Endothelial cell of umbilical vein (primary cell): Measurements from ENCODE around the gene MLANA. TPM values are rescaled to one million over a fixed set of nuclear protein-coding genes. Genes with fewer than 3 reads are reported as not detected.
A peak's percentile ranks its signal among the peaks of the same experiment; 100 is the strongest.

Experiments
- BruUV-seq: library from RNA; stranded (reverse); fragments of 400-500 nt; replicated peaks from 2 replicates; lab custom pipeline; 2021; lab: Mats Ljungman, UMichigan
- CTCF ChIA-PET: fragments of 300-600, 350-600 bp; sonication (Branson Sonifier 250); formaldehyde crosslinking; loops from one replicate; lab custom pipeline; 2021; ENCODE audit warnings: antibody characterized with exemption, inconsistent platforms; lab: Charles Lee
- POLR2A ChIA-PET: fragments of 300-600, 350-600 bp; sonication (Branson Sonifier 250); formaldehyde crosslinking; loops from one replicate; lab custom pipeline; 2021; ENCODE audit warnings: antibody characterized with exemption, inconsistent platforms; lab: Charles Lee
- DNase-seq: peaks from one replicate; pipeline ENCODE4 v3.0.0-alpha.2; 2011; ENCODE audit warnings: low read depth, low spot score
- FAIRE-seq: peaks from 2 replicates; lab custom pipeline; 2011; peaks lifted over from hg19 to GRCh38; lab: Jason Lieb, UNC
- H2AFZ ChIP-seq: 2 replicates; pipeline ENCODE4 v1.6.0; 2012; ENCODE audit warnings: low read depth, low read length, control low read depth, inconsistent platforms
- H3K27ac ChIP-seq: 2 replicates; pipeline ENCODE4 v1.5.1; 2011; ENCODE audit warnings: low read depth, mild to moderate bottlenecking, control low read depth, low read length, moderate library complexity; ENCODE audit not compliant: insufficient read depth
- H3K27me3 ChIP-seq, 2 experiments: 2 replicates each; pipeline versions ENCODE4 v1.6.0 to v1.6.1; 2011; ENCODE audit warnings: low read length in 2 of 2, mixed read lengths in 1 of 2; ENCODE audit not compliant: control insufficient read depth in 2 of 2, insufficient read depth in 2 of 2
- H3K36me3 ChIP-seq, 2 experiments: 2 replicates in 1 of 2; 3 replicates in 1 of 2; pipeline ENCODE4 v1.5.1; 2011; ENCODE audit warnings: low read length in 2 of 2, mild to moderate bottlenecking in 1 of 2, moderate library complexity in 1 of 2; ENCODE audit not compliant: control insufficient read depth in 2 of 2, insufficient read depth in 2 of 2; ENCODE audit errors: extremely low read depth in 1 of 2
- H3K4me1 ChIP-seq: 3 replicates; pipeline ENCODE4 v1.5.1; 2011; ENCODE audit warnings: mild to moderate bottlenecking, low read length; ENCODE audit not compliant: control insufficient read depth, insufficient read depth; ENCODE audit errors: extremely low read depth
- H3K4me2 ChIP-seq: 2 replicates; pipeline ENCODE4 v1.6.1; 2011; ENCODE audit warnings: low read length, control low read depth, mixed read lengths; ENCODE audit not compliant: insufficient read depth
- H3K4me3 ChIP-seq, 3 experiments: fragments of 200-600 bp in 1 of 3; sonication (generic), shearing (Covaris generic) in 1 of 3; replicated peaks in 1 of 3; 2 replicates each; pipeline ENCODE4 v1.5.1; 2011 to 2016; ENCODE audit warnings: control low read depth in 3 of 3, low read length in 3 of 3, mild to moderate bottlenecking in 2 of 3, inconsistent platforms in 1 of 3, low read depth in 1 of 3, moderate library complexity in 1 of 3; ENCODE audit not compliant: insufficient read depth in 1 of 3
- H3K79me2 ChIP-seq: 2 replicates; pipeline ENCODE4 v1.6.0; 2012; ENCODE audit warnings: low read length, inconsistent platforms; ENCODE audit not compliant: control insufficient read depth, insufficient read depth
- H3K9ac ChIP-seq: replicated peaks from 2 replicates; pipeline ENCODE3; 2011; ENCODE audit warnings: low read length, control low read depth; ENCODE audit not compliant: insufficient read depth; ENCODE audit errors: extremely low read depth
- H3K9me1 ChIP-seq: replicated peaks from 3 replicates; pipeline ENCODE4 v1.6.0; 2011; ENCODE audit warnings: mild to moderate bottlenecking, low read length; ENCODE audit not compliant: control insufficient read depth, insufficient read depth; ENCODE audit errors: extremely low read depth
- H3K9me3 ChIP-seq: replicated peaks from 2 replicates; pipeline ENCODE4 v1.5.1; 2012; ENCODE audit warnings: low read length, inconsistent platforms; ENCODE audit not compliant: control insufficient read depth, insufficient read depth
- H4K20me1 ChIP-seq: replicated peaks from 2 replicates; pipeline ENCODE3; 2011; ENCODE audit warnings: mild to moderate bottlenecking, low read length; ENCODE audit not compliant: control insufficient read depth, insufficient read depth; ENCODE audit errors: extremely low read depth
- CTCF ChIP-seq, 2 donors: IDR thresholded peaks; 1 replicate in 1 of 2; 2 replicates in 1 of 2; pipeline ENCODE4 v1.5.1; 2011; ENCODE audit warnings: low read length in 2 of 2, mild to moderate bottlenecking in 2 of 2, moderate library complexity in 2 of 2, control low read depth in 1 of 2, inconsistent platforms in 1 of 2, low read depth in 1 of 2; ENCODE audit not compliant: insufficient read depth in 1 of 2; ENCODE audit errors: extremely low read depth in 1 of 2
- EZH2 ChIP-seq: IDR thresholded peaks from 2 replicates; pipeline ENCODE4 v1.6.1; 2012; ENCODE audit warnings: borderline replicate concordance, low read depth, mild to moderate bottlenecking, moderate library complexity, low read length, inconsistent platforms; ENCODE audit not compliant: severe bottlenecking
- FOS ChIP-seq: IDR thresholded peaks from 2 replicates; pipeline ENCODE4 v1.6.1; 2011; ENCODE audit warnings: mild to moderate bottlenecking, low read length, moderate library complexity, borderline replicate concordance; ENCODE audit not compliant: insufficient read depth
- GATA2 ChIP-seq: IDR thresholded peaks from 2 replicates; pipeline ENCODE4 v1.7.0; 2011; ENCODE audit warnings: low read depth, mild to moderate bottlenecking, moderate library complexity, mixed read lengths, low read length; ENCODE audit not compliant: insufficient read length, insufficient read depth
- JUN ChIP-seq: IDR thresholded peaks from 2 replicates; pipeline ENCODE4 v1.6.1; 2011; ENCODE audit warnings: borderline replicate concordance, low read depth; ENCODE audit not compliant: insufficient read length, insufficient read depth
- MYC ChIP-seq: IDR thresholded peaks from one replicate; pipeline ENCODE4 v1.6.1; 2011; ENCODE audit warnings: mild to moderate bottlenecking, low read depth, low read length
- POLR2A ChIP-seq: IDR thresholded peaks from 2 replicates; pipeline ENCODE4 v1.6.1; 2012; ENCODE audit warnings: low read depth, mild to moderate bottlenecking, control low read depth, low read length
- POLR2AphosphoS5 ChIP-seq: IDR thresholded peaks from 2 replicates; pipeline ENCODE4 v1.6.1; 2012; ENCODE audit warnings: low read depth, mild to moderate bottlenecking, control low read depth, low read length, moderate library complexity; ENCODE audit not compliant: insufficient read depth
- dilution Hi-C: fragments of 300-500 bp; cut with MboI; formaldehyde crosslinking; loops from one replicate; pipeline ENCODE4 v1.15.0; 2019; ENCODE audit warnings: low sequenced_read_pairs; ENCODE audit not compliant: extremely low pct_ligation_motif_present
- intact Hi-C: fragments of 100-400 bp; cut with micrococcal nuclease; formaldehyde crosslinking; loops from one replicate; pipeline ENCODE4 v1.10.0; 2022
- polyA plus RNA-seq, 4 experiments: library from polyadenylated mRNA; depleted of rRNA in 3 of 4; stranded (reverse) in 3 of 4; unstranded in 1 of 4; fragments of >200 nt; gene quantifications; 2 replicates each; pipeline versions ENCODE4 v1.2.1 to v1.2.3, GENCODE V29; 2011 to 2012; ENCODE audit warnings: missing spikeins in 1 of 4
- total RNA-seq: library from RNA; stranded (reverse); gene quantifications from 2 replicates; pipeline ENCODE4 v1.2.3, GENCODE V29; 2021
- TF ChIP-seq, protein P1 (sequence below): IDR thresholded peaks from 2 replicates; pipeline ENCODE4 v1.6.1; 2011; ENCODE audit not compliant: insufficient read depth, insufficient read length

MLANA gene
- total and polyA plus RNA-seq, 2 donors (not counting 3 experiments of a cell fraction or from before 2014, with no cell fraction given) = not detected

GRCh38 chr9:5870691-5871090, 20.0 kb upstream of the MLANA start:
- ChIA-PET POLR2A (interaction anchor here (0.5 kb wide), 1 partner anchor 1188 kb away, joined by 4 read pairs; no protein-coding TSS in a partner anchor), CTCF (interaction anchor here (1.2 to 1.5 kb wide), 2 partner anchors 9 to 184 kb away, joined by 3 to 4 read pairs; no protein-coding TSS in a partner anchor)
- H4K20me1 ChIP-seq = no peaks in the 10 kb centered on the region
- no peaks in the 10 kb centered on the region for H3K79me2 ChIP-seq
- no peaks in the 10 kb centered on the region for H3K9me1 ChIP-seq
- no peak overlapping the region for H2AFZ ChIP-seq
- no peaks in the 10 kb centered on the region for H3K36me3 ChIP-seq
- H3K9ac ChIP-seq = no peak overlapping the region
- H3K4me2 ChIP-seq = no peak overlapping the region
- BruUV-seq = no TSS peak
- no peaks in the 10 kb centered on the region for H3K9me3 ChIP-seq
- H3K27me3 ChIP-seq = no peaks in the 10 kb centered on the region
- no peaks in the 10 kb centered on the region for H3K4me1 ChIP-seq
- H3K27ac ChIP-seq = no peak overlapping the region
- dilution Hi-C loops = no loop called here
- H3K4me3 ChIP-seq = no peak overlapping the region
- intact Hi-C loops = no loop called here
- no peak for TF ChIP-seq FOS
- no peak for TF ChIP-seq JUN
- TF ChIP-seq, protein P1, sequence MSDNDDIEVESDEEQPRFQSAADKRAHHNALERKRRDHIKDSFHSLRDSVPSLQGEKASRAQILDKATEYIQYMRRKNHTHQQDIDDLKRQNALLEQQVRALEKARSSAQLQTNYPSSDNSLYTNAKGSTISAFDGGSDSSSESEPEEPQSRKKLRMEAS = no peak
- TF ChIP-seq CTCF (IDR thresholded peaks at IDR 0.05; ENCODE audit: extremely low read depth in 1 of 2, insufficient read depth in 1 of 2, low read depth in 1 of 2, low read length in 2 of 2) = no peak
- DNase-seq (peak; percentile 42), FAIRE-seq (no peak)

DNA sequence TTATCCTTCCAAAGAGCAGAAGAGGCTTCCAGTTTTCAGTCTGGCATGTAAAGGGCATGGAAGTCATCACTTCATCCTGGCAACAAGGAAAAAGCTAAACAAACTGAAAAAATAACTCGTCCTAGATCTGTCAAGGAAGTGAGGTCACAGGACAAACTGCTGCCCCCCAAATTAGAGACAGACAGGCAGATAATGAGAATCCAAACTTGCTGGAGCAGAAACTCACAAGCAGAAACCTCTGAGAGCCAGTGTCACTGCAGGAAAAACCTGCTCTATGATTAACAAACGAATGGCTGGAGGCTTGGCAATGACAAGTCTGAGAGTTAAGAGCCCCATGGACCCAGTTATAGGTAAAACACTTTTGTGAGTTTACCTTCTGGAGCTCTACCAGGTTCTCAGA, 18.9 kb upstream of the MLANA start:
- Histone ChIP-seq H3K9ac (no peak overlapping the region), H3K9me3 (no peaks in the 10 kb centered on the region), H3K4me3 (no peak overlapping the region), H3K4me2 (no peak overlapping the region), H3K4me1 (no peaks in the 10 kb centered on the region), H3K9me1 (no peaks in the 10 kb centered on the region), H4K20me1 (no peaks in the 10 kb centered on the region), H3K27ac (no peak overlapping the region), H3K27me3 (no peaks in the 10 kb centered on the region), H2AFZ (no peak overlapping the region), H3K79me2 (no peaks in the 10 kb centered on the region), H3K36me3 (no peaks in the 10 kb centered on the region)
- POLR2A ChIA-PET = no interaction called here
- CTCF ChIA-PET = interaction anchor here (1.5 kb wide), 1 partner anchor 8 kb away, joined by 4 read pairs; no protein-coding TSS in a partner anchor
- dilution Hi-C loops (no loop called here), intact Hi-C loops (no loop called here)
- DNase-seq (peak; percentile 17), FAIRE-seq (no peak)
- TF ChIP-seq GATA2 (no peak), EZH2 (no peak), FOS (no peak), MYC (no peak), POLR2AphosphoS5 (no peak), CTCF (IDR thresholded peaks at IDR 0.05; ENCODE audit: extremely low read depth in 1 of 2, insufficient read depth in 1 of 2, low read depth in 1 of 2, low read length in 2 of 2) (no peak), JUN (no peak), POLR2A (no peak)
- TF ChIP-seq, protein P1 = no peak
- no TSS peak for BruUV-seq
